PC-9 (cell line): Measurements from ENCODE around the gene CLASP1. TPM values are rescaled to one million over a fixed set of nuclear protein-coding genes. Genes with fewer than 3 reads are reported as not detected.

ENCODE experiments used
- BruUV-seq: library from RNA; stranded (reverse); fragments of 400-500 nt; replicated peaks from 2 replicates; lab custom pipeline; 2021; lab: Mats Ljungman, UMichigan
- CTCF ChIA-PET: fragments of 300-600 bp; sonication (Branson Sonifier 250); formaldehyde crosslinking; loops from one replicate; lab custom pipeline; 2022; ENCODE audit warnings: antibody characterized with exemption; lab: Charles Lee
- POLR2A ChIA-PET: fragments of 300-600 bp; sonication (Branson Sonifier 250); formaldehyde crosslinking; loops from one replicate; lab custom pipeline; 2022; ENCODE audit warnings: antibody characterized with exemption; ENCODE audit not compliant: unreplicated experiment; lab: Charles Lee
- DNase-seq, 2 experiments: peaks; one replicate each; pipeline versions ENCODE4 v3.0.0 to v3.0.0-alpha.2; 2015 to 2022; ENCODE audit warnings: mixed read lengths in 1 of 2
- H2AFZ ChIP-seq: fragments of 200-600 bp; sonication (generic); 2 replicates; pipeline ENCODE4 v1.8.1; 2017; ENCODE audit warnings: antibody characterized with exemption
- H3F3A ChIP-seq: fragments of 200-600 bp; sonication (generic); 2 replicates; pipeline ENCODE4 v1.8.1; 2017; ENCODE audit warnings: antibody characterized with exemption, mild to moderate bottlenecking, low read depth; ENCODE audit not compliant: insufficient read depth
- H3K27ac ChIP-seq: fragments of 200-600 bp; sonication (generic); 2 replicates; pipeline ENCODE4 v1.6.1; 2016; ENCODE audit warnings: mixed run types
- H3K27me3 ChIP-seq: fragments of 200-600 bp; sonication (generic); 2 replicates; pipeline ENCODE4 v1.6.1; 2016; ENCODE audit warnings: low read depth, mixed run types; ENCODE audit not compliant: insufficient read depth
- H3K36me3 ChIP-seq: fragments of 200-600 bp; sonication (generic); 2 replicates; pipeline ENCODE4 v1.6.1; 2016; ENCODE audit warnings: low read depth, mixed run types
- H3K4me1 ChIP-seq: fragments of 200-600 bp; sonication (generic); replicated peaks from 2 replicates; pipeline ENCODE4 v1.6.1; 2016; ENCODE audit warnings: mixed run types; ENCODE audit not compliant: insufficient read depth
- H3K4me2 ChIP-seq: fragments of 200-600 bp; sonication (generic); 2 replicates; pipeline ENCODE4 v1.6.1; 2017; ENCODE audit warnings: mixed run types
- H3K4me3 ChIP-seq: fragments of 200-600 bp; sonication (generic); 2 replicates; pipeline ENCODE4 v1.6.1; 2016; ENCODE audit warnings: mixed run types
- H3K79me2 ChIP-seq: fragments of 200-600 bp; sonication (generic); 2 replicates; pipeline ENCODE4 v1.6.1; 2017; ENCODE audit warnings: low read depth, mixed run types
- H3K9me2 ChIP-seq: fragments of 200-600 bp; sonication (generic); 2 replicates; pipeline ENCODE4 v1.8.1; 2017; ENCODE audit warnings: mild to moderate bottlenecking; ENCODE audit not compliant: insufficient read depth
- H3K9me3 ChIP-seq: fragments of 200-600 bp; sonication (generic); 2 replicates; pipeline ENCODE4 v1.8.1; 2016; ENCODE audit warnings: low read depth; ENCODE audit not compliant: insufficient read depth
- H4K20me1 ChIP-seq: fragments of 200-600 bp; sonication (generic); 2 replicates; pipeline ENCODE4 v1.8.1; 2017; ENCODE audit not compliant: insufficient read depth
- CTCF ChIP-seq: fragments of 200-600 bp; sonication (generic); conservative IDR thresholded peaks from 2 replicates; pipeline ENCODE4 v1.6.1; 2017; ENCODE audit warnings: mixed run types, antibody characterized with exemption, mild to moderate bottlenecking, moderate library complexity
- EZH2 ChIP-seq: fragments of 200-600 bp; sonication (generic); IDR thresholded peaks from 2 replicates; pipeline ENCODE4 v1.8.0; 2017; ENCODE audit warnings: antibody characterized with exemption, low read depth
- intact Hi-C: fragments of 100-400 bp; cut with micrococcal nuclease; formaldehyde crosslinking; loops from one replicate; pipeline ENCODE4 v1.10.0; 2022; ENCODE audit not compliant: unreplicated experiment
- total RNA-seq: library from RNA; stranded (reverse); gene quantifications from 2 replicates; pipeline ENCODE4 v1.2.3, GENCODE V29; 2021

CLASP1 gene
- total RNA-seq, 1 experiment from 2014 or later, result 61.8 TPM

- ChIA-PET POLR2A (no interaction called here), CTCF (no interaction called here)
- Histone ChIP-seq H2AFZ (no peak overlapping the region), H3K4me3 (no peak overlapping the region), H3K36me3 (0 out of 2 replicates have a peak, but pooled peaks cover 3% of the 10 kb centered on the region), H3K27ac (no peak overlapping the region), H3K79me2 (peaks cover 12% of the 10 kb centered on the region; the same call in 1 of the 2 replicates), H3K9me2 (no peaks in the 10 kb centered on the region), H4K20me1 (peaks cover 16% of the 10 kb centered on the region; the same call in 1 of the 2 replicates), H3K4me1 (peaks cover 35% of the 10 kb centered on the region), H3K9me3 (no peaks in the 10 kb centered on the region), H3K27me3 (no peaks in the 10 kb centered on the region), H3K4me2 (no peak overlapping the region), H3F3A (peaks cover 16% of the 10 kb centered on the region)
- TF ChIP-seq EZH2 (no peak), CTCF (no peak)
- BruUV-seq, result no TSS peak
- intact Hi-C loops, result no loop called here
- no peak for DNase-seq
Observed at GRCh38 chr2:121490584-121491133, 158.6 kb downstream of the CLASP1 start.

GRCh38 chr2:121489911-121490583, 159.2 kb downstream of the CLASP1 start:
- no peak overlapping the region for H2AFZ ChIP-seq
- H4K20me1 ChIP-seq, result peaks cover 19% of the 10 kb centered on the region; the same call in 1 of the 2 replicates
- intact Hi-C loops, result no loop called here
- no peaks in the 10 kb centered on the region for H3K9me2 ChIP-seq
- POLR2A ChIA-PET, result no interaction called here
- no peak overlapping the region for H3K27ac ChIP-seq
- peaks cover 41% of the 10 kb centered on the region for H3K4me1 ChIP-seq
- no peaks in the 10 kb centered on the region for H3K27me3 ChIP-seq
- no peak for DNase-seq
- BruUV-seq, result no TSS peak
- TF ChIP-seq CTCF (no peak), EZH2 (no peak)
- H3K9me3 ChIP-seq, result no peaks in the 10 kb centered on the region
- H3K4me3 ChIP-seq, result no peak overlapping the region; the same call in 1 of the 2 replicates
- 0 out of 2 replicates have a peak, but pooled peaks cover 3% of the 10 kb centered on the region for H3K36me3 ChIP-seq
- H3F3A ChIP-seq, result peaks cover 16% of the 10 kb centered on the region
- peak overlapping the region; percentile 15 for H3K4me2 ChIP-seq
- H3K79me2 ChIP-seq, result peaks cover 12% of the 10 kb centered on the region; the same call in 1 of the 2 replicates
- CTCF ChIA-PET, result interaction anchor here (0.6 kb wide), 1 partner anchor 8 kb away, joined by 11 read pairs; no protein-coding TSS in a partner anchor

GRCh38 chr2:121489284-121489683, 160.0 kb downstream of the CLASP1 start:
- CTCF ChIA-PET, result no interaction called here
- H2AFZ ChIP-seq, result no peak overlapping the region
- intact Hi-C loops, result no loop called here

More at GRCh38 chr2:121489284-121489683, 160.0 kb downstream of the CLASP1 start:
- H3K4me1 ChIP-seq, result peaks cover 42% of the 10 kb centered on the region
- H3K4me2 ChIP-seq, result peak overlapping the region; percentile 15
- H3K4me3 ChIP-seq, result no peak overlapping the region; the same call in 1 of the 2 replicates
- no peaks in the 10 kb centered on the region for H3K9me3 ChIP-seq
- BruUV-seq, result no TSS peak
- peaks cover 12% of the 10 kb centered on the region; the same call in 1 of the 2 replicates for H3K79me2 ChIP-seq
- H3K27me3 ChIP-seq, result no peaks in the 10 kb centered on the region
- H3K27ac ChIP-seq, result no peak overlapping the region
- TF ChIP-seq CTCF, result no peak
- TF ChIP-seq EZH2, result no peak
- peak; percentile 19 to 79 for DNase-seq
- POLR2A ChIA-PET, result interaction anchor here (0.5 kb wide), 1 partner anchor 414 kb away, joined by 20 read pairs; no protein-coding TSS in a partner anchor
- peaks cover 16% of the 10 kb centered on the region for H3F3A ChIP-seq
- 0 out of 2 replicates have a peak, but pooled peaks cover 3% of the 10 kb centered on the region for H3K36me3 ChIP-seq
- no peaks in the 10 kb centered on the region for H3K9me2 ChIP-seq
- H4K20me1 ChIP-seq, result peaks cover 19% of the 10 kb centered on the region; the same call in 1 of the 2 replicates
